ENCODE results near the gene AMOTL2. TPM values are rescaled to one million over a fixed set of nuclear protein-coding genes. Genes with fewer than 3 reads are reported as not detected.

The AMOTL2 gene
- total RNA-seq, 1 experiment from 2014 or later, result 96.0 TPM

GRCh38 chr3:134350266-134350665, 24.0 kb downstream of the AMOTL2 start:
- H3K4me1 ChIP-seq (ENCODE audit: insufficient read depth, low read length), result peaks cover 41% of the 10 kb centered on the region
- no TSS peak for BruUV-seq (replicated peaks)
- intact Hi-C loops (cut with micrococcal nuclease), result no loop called here
- no peaks in the 10 kb centered on the region for H3K27me3 ChIP-seq (ENCODE audit: low read length)
- peaks cover 7% of the 10 kb centered on the region; the same call in 1 of the 2 replicates for H3K9me3 ChIP-seq (ENCODE audit: low read length)
- no peaks in the 10 kb centered on the region for H3F3A ChIP-seq (ENCODE audit: low read length, unreplicated experiment)
- peaks cover 11% of the 10 kb centered on the region for H3K36me3 ChIP-seq (ENCODE audit: low read depth, low read length)
- peak overlapping the region; percentile 31; the same call in 1 of the 2 replicates for H3K9ac ChIP-seq (ENCODE audit: low read length)
- no peak overlapping the region for H2AFZ ChIP-seq (ENCODE audit: low read length)
- no peaks in the 10 kb centered on the region for H4K20me1 ChIP-seq (ENCODE audit: low read length)
- H3K9me2 ChIP-seq (replicated peaks; ENCODE audit: low read length), result no peaks in the 10 kb centered on the region
- DNase-seq (no peak), ATAC-seq (no peak)
- H3K4me2 ChIP-seq (ENCODE audit: low read length), result peak overlapping the region; percentile 22; the same call in 1 of the 2 replicates
- ChIA-PET CTCF (no interaction called here), POLR2A (ENCODE audit: unreplicated experiment) (no interaction called here)
- H3K27ac ChIP-seq (ENCODE audit: low read length), result peak overlapping the region; percentile 74
- no peak overlapping the region for H3K4me3 ChIP-seq (ENCODE audit: low read length)
- 0 out of 2 replicates have a peak, but pooled peaks cover 3% of the 10 kb centered on the region for H3K79me2 ChIP-seq (ENCODE audit: low read length)
- TF ChIP-seq EZH2 (IDR thresholded peaks at IDR 0.05; ENCODE audit: low read length, unreplicated experiment), result no peak
- no peak for TF ChIP-seq EZH2phosphoT487 (IDR thresholded peaks at IDR 0.05; ENCODE audit: borderline replicate concordance, low read length)

GRCh38 chr3:134348524-134348923, 25.7 kb downstream of the AMOTL2 start:
- Histone ChIP-seq H3K4me2 (ENCODE audit: low read length) (no peak overlapping the region), H3K9me3 (ENCODE audit: low read length) (peaks cover 7% of the 10 kb centered on the region; the same call in 1 of the 2 replicates), H3K36me3 (ENCODE audit: low read depth, low read length) (no peaks in the 10 kb centered on the region), H3K9me2 (replicated peaks; ENCODE audit: low read length) (no peaks in the 10 kb centered on the region), H2AFZ (ENCODE audit: low read length) (no peak overlapping the region), H3K4me1 (ENCODE audit: insufficient read depth, low read length) (peaks cover 41% of the 10 kb centered on the region), H3K4me3 (ENCODE audit: low read length) (no peak overlapping the region), H3F3A (ENCODE audit: low read length, unreplicated experiment) (no peaks in the 10 kb centered on the region), H3K27ac (ENCODE audit: low read length) (peak overlapping the region; percentile 26), H3K9ac (ENCODE audit: low read length) (no peak overlapping the region), H4K20me1 (ENCODE audit: low read length) (no peaks in the 10 kb centered on the region), H3K79me2 (ENCODE audit: low read length) (no peaks in the 10 kb centered on the region), H3K27me3 (ENCODE audit: low read length) (no peaks in the 10 kb centered on the region)
- BruUV-seq (replicated peaks), result no TSS peak
- TF ChIP-seq EZH2phosphoT487 (IDR thresholded peaks at IDR 0.05; ENCODE audit: borderline replicate concordance, low read length) (no peak), CTCF (conservative IDR thresholded peaks at IDR 0.05; ENCODE audit: low read depth, low read length) (no peak), EZH2 (IDR thresholded peaks at IDR 0.05; ENCODE audit: low read length, unreplicated experiment) (no peak)
- ChIA-PET CTCF (interaction anchor here (0.7 kb wide), 1 partner anchor 31 kb away, joined by 3 read pairs; no protein-coding TSS in a partner anchor), POLR2A (ENCODE audit: unreplicated experiment) (no interaction called here)
- peak; percentile 45 for ATAC-seq
- intact Hi-C loops (cut with micrococcal nuclease), result no loop called here
- DNase-seq, result peak; percentile 84

- Histone ChIP-seq H2AFZ (ENCODE audit: low read length) (no peak overlapping the region), H3K27me3 (ENCODE audit: low read length) (no peaks in the 10 kb centered on the region), H3K4me3 (ENCODE audit: low read length) (no peak overlapping the region), H3K9ac (ENCODE audit: low read length) (no peak overlapping the region), H3K27ac (ENCODE audit: low read length) (no peak overlapping the region), H3K9me2 (replicated peaks; ENCODE audit: low read length) (no peaks in the 10 kb centered on the region), H3K4me1 (ENCODE audit: insufficient read depth, low read length) (peaks cover 40% of the 10 kb centered on the region), H3K36me3 (ENCODE audit: low read depth, low read length) (no peaks in the 10 kb centered on the region), H3K9me3 (ENCODE audit: low read length) (peaks cover 7% of the 10 kb centered on the region; the same call in 1 of the 2 replicates), H3K79me2 (ENCODE audit: low read length) (no peaks in the 10 kb centered on the region), H3F3A (ENCODE audit: low read length, unreplicated experiment) (no peaks in the 10 kb centered on the region), H3K4me2 (ENCODE audit: low read length) (no peak overlapping the region), H4K20me1 (ENCODE audit: low read length) (no peaks in the 10 kb centered on the region)
- intact Hi-C loops (cut with micrococcal nuclease), result no loop called here
- ChIA-PET CTCF (no interaction called here), POLR2A (ENCODE audit: unreplicated experiment) (no interaction called here)
- ATAC-seq (no peak), DNase-seq (no peak)
- no TSS peak for BruUV-seq (replicated peaks)
- no peak for TF ChIP-seq CTCF (conservative IDR thresholded peaks at IDR 0.05; ENCODE audit: low read depth, low read length)
- no peak for TF ChIP-seq EZH2phosphoT487 (IDR thresholded peaks at IDR 0.05; ENCODE audit: borderline replicate concordance, low read length)
- no peak for TF ChIP-seq EZH2 (IDR thresholded peaks at IDR 0.05; ENCODE audit: low read length, unreplicated experiment)
These were observed 26.7 kb downstream of the AMOTL2 start for GRCh38 chr3:134347551-134347950.

Measured in PC-3 (cell line).